Stimulated activated CD8-positive, alpha-beta memory T cell treated with anti-CD3 and anti-CD28 coated beads, Interleukin-15, amount 100 ng/mL, for 1 hour (primary cell): Measurements from ENCODE around the gene KHDC3L.

Experiments
- DNase-seq: peaks from one replicate; pipeline ENCODE4 v3.0.0-alpha.2; 2020; ENCODE audit warnings: low read depth

Gene KHDC3L, protein sequence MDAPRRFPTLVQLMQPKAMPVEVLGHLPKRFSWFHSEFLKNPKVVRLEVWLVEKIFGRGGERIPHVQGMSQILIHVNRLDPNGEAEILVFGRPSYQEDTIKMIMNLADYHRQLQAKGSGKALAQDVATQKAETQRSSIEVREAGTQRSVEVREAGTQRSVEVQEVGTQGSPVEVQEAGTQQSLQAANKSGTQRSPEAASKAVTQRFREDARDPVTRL

GRCh38 chr6:73362358-73362757, at the start of gene KHDC3L:
Gene KHDC3L, plus strand, starts transcription at chr6:73362658. Its CDS starts 72 bp downstream, at chr6:73362730.
- DNase-seq, result no peak

- no peak for DNase-seq
Measured at GRCh38 chr6:73314577-73315492, 47.6 kb upstream of the KHDC3L start.

- no peak for DNase-seq
Measured at GRCh38 chr6:73323323-73323722, 39.1 kb upstream of the KHDC3L start.

DNA sequence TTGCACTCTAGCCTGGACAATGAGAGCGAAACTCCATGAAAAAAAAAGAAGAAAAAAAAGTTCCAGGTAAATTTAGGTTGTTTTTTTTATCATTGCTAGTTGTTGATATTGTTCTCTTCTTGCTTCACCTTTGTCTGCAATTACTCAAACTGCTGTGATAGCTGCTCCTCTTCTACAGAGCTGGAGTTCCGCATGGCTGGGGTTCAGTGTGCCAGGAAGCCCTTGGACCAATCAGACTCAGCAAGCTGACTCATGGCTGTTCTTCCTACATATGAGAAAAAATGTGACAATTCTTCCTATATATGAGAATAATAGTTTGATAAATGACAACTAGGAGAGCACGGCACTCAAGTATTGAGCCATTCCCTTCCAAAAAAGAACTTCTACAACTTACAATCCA, 36.8 kb upstream of the KHDC3L start:
- DNase-seq, result no peak

GRCh38 chr6:73328790-73329189, 33.7 kb upstream of the KHDC3L start:
- DNase-seq, result no peak

- no peak for DNase-seq
Measured at GRCh38 chr6:73329201-73329600, 33.3 kb upstream of the KHDC3L start.

DNA sequence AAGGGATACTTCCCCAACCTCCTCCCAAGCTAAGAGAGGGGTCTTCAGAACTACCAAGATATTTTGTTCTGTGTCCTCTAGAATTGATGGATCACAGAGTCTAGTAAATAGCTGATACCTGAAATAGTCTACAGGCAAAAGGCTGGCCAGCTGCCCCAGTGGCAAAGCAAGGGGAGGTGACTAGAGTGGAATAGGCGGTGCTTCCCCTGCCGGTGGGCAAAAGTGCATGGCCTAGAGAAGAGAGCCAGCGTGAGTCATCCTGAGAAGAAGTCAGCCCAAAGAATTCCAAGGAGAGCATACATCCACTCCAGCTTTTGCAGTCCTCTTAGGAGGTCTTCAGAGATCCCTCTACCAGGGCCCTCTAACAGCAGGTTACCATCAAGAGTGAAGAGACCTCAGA, 23.1 kb upstream of the KHDC3L start:
- DNase-seq, result no peak

- no peak for DNase-seq
Measured at GRCh38 chr6:73340048-73340447, 22.4 kb upstream of the KHDC3L start.

- DNase-seq, result no peak
Measured at GRCh38 chr6:73341335-73341734, 21.1 kb upstream of the KHDC3L start.

DNA sequence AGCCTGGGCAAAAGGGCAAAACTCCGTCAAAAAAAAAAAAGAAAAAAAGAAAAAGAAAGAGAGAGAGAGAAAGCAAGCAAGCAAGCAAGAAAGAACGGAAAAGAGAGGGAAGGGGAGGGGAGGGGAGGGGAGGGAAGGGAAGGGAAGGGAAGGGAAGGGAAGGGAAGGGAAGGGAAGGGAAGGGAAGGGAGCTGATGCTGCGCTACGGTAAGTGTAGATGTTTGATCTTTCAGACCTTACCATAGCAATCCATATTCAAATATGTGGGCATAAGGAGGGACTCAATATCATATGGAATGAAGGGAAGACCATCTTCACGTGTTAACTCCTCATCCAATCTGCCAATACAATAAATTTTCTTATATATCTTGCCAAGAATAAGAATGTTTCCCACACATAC, 20.3 kb upstream of the KHDC3L start:
- no peak for DNase-seq

DNA sequence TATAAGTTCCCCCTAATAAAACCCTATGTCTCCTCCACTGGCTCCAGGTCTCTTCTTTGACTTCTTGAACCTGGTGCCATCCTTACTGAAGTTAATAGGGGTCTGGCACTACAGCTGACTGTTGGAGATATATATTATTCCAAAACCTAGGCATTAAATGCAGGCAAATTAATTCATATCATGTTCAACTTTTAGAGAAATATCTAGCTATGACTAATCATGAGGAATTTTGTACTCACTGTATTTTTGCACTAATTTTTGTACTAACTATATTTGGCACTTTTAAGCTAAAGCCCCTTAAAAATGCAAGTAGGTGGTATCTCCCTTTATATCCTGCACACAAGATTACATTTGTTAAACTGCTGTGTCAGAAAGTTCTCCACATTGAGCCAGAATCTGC, 19.3 kb upstream of the KHDC3L start:
- DNase-seq, result no peak

GRCh38 chr6:73348550-73349204, 13.8 kb upstream of the KHDC3L start:
- no peak for DNase-seq

DNA sequence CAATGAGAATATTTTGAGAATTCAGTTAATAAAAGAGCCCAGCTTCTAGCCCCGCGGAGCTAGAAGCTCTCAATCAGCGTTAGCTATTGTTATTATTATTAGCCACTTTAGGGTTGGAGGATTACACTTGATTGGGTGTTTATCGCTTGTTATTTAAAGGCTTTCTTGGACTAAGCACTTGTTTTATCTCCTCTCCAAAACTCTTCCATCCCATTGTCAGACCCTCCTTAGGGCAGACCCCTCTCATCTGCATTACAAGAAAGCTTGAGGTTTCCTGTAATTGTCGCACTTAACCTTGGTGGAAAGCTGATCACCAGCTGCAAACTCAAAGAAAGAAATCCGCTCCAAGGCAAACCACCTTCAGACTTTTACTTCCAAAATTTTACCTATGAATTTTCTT, 13.1 kb upstream of the KHDC3L start:
- no peak for DNase-seq

DNA sequence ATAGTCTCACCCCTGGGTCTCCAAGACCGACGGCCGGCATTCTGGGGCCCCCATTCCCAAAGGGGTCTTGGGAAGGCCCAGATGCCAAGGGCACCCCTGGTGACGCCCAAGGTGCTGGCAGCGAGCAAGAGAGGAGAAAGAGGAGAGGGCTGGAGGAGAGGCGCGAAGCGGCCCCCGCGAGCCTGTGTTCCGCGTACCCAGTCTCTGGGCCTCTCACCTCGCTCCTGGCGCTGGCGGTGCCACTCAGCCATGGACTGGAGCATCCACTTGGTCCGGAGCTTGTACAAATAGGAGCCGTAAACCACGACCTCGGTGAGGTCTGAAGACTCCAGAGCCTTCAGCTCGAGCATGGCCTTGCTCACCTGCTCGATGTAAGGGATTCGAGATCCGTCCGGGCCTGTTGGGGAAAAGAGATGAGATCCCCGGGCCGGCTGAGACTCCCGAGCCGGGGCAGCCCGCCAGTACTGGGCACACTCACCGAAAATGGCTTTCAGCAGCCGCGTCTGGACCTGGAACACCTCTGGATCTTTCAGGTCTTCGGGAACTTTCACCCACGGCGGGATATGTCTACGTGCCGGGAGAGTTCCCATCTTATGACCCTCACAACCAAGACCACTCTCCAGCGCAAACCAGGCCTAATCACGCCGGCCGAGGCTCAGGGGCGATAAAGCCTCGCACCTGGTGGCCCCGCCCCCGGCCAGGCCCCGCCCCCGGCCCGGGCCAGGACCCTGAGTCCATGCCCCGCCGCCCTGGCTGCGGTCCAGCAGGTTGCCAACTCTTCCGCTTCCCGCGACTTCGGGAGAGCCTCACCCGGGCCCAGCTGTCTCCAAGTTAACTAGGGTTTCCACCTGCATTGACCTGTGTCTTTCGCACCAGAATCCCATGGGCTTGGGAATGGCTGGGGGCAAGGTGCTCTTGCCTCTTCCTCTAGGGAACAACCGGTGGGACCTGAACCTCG, 8.5 kb upstream of the KHDC3L start, which contains the start of gene DPPA5:
Gene DPPA5 (minus strand): TSS at position 641 of the 958 bp plus-strand sequence. CDS start 51 bp downstream, at position 590.
- no peak for DNase-seq

DNA sequence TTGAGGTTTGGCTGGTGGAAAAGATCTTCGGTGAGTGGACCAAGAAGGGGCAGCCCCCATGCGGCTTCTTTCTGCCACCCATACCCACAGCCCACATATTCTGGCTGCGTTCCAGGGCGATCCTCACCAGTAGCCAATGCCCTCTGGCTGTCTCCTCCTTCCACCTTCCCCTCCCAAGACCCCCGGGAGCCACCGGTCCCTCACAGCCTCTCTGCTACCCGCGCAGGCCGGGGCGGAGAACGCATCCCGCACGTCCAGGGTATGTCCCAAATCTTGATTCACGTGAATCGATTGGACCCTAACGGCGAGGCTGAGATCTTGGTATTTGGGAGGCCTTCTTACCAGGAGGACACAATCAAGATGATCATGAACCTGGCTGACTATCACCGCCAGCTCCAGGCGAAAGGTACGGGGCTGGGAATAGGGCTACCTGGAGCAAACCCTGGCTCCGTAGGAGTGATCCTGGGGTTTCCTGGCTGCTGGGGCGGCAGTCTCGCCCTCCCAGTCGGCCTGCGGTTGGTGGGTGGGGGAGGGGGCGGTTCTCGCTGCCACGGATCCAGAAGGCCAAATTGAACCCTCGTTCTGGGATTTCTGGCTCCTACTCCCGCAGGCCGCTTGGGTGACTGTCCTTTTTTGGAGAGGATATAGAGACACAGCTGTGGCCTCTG, 545 bp downstream of the KHDC3L start:
- no peak for DNase-seq

DNA sequence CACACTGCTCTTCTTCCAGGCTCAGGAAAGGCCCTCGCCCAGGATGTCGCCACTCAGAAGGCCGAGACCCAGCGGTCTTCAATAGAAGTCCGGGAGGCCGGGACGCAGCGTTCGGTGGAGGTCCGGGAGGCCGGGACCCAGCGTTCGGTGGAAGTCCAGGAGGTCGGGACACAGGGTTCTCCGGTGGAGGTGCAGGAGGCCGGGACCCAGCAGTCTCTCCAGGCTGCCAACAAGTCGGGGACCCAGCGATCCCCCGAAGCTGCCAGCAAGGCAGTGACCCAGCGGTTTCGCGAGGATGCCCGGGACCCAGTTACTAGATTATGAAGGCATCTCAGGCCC, 1.0 kb downstream of the KHDC3L start:
- DNase-seq, result no peak

DNA sequence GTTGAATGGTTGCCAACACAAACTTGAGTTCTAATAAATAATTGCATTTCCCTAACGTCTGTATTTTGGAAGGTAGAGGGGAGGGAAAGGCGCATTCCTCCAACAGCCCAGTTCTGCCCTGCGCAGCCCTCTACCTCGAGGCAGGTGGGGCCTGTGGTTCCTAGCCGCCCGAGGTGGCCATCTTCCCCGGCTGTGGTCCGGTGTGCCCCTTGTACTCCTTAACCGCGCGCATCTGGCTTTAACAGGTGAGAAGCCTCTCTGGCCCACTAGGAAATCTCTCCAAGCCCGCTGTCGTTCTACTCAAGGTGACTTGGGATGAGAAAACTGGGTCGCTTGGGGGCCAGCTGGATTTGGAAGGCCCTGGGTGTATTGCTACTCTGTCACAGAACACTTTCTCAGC, 1.7 kb downstream of the KHDC3L start:
- DNase-seq, result no peak

DNA sequence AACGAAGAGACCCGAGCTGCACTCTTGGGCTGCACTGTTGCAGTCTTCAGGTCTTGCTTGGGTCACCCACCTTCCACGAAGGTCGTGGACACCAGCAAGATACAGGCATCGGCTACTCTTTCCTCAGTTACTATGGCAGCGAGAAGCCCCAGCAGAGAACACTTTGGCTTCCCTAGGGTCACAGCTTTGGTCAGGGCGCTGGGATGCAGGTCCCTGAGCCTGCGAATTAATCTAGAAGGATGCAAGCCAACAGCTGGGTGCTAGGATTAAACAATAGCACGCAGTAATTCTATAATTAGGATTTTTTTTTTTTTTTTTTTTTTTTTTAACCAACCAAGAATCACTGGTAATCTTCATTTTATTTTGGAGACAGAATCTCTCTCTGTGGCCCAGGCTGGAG, 2.1 kb downstream of the KHDC3L start:
- DNase-seq, result no peak

GRCh38 chr6:73367761-73368355, 5.4 kb downstream of the KHDC3L start:
- DNase-seq, result no peak

DNA sequence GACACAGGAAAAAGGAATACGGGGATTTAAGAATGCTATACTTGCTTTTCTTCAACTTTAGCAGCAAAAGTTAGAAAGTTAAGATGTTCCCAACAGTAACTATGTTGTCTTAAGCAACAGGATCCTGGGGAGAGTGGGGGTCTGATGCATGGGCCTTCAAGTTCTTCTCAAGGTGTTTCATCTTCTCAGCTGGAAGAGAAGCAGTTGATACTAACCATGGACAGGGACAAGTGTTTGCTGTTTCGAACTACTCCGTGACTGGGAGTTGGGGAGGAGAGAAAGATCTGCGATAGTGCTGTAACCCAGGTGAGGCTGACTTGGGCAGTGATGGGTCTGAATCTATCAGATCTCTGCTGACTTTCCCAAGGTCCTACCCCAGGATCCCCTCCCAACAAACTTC, 6.2 kb downstream of the KHDC3L start:
- DNase-seq, result no peak

DNA sequence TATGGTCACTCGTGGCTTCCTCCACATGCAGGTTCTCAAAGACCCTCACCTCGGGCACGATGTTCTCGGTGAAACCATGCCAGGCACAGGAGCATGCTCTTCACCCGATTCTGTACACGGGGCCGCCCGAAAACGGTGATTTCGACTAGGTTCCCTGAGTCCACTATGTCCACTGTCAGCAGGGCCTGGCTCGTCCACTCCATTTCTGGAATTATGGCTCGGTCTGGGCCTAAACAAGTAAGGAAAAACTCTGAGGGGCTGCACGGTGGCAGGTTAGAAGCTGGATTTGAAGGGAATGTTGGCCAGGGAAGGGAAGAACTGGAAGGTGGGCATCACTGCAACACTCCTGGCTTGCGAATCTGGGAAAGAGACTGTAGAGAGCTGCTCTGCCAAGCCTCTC, 6.7 kb downstream of the KHDC3L start:
- DNase-seq, result no peak
